Uterus (tissue), 4 donors: ENCODE data around the gene NPAT. TPM values are rescaled to one million over a fixed set of nuclear protein-coding genes. Genes with fewer than 3 reads are reported as not detected.

Experiments
- DNase-seq, 2 donors: peaks; one replicate each; pipeline ENCODE4 v3.0.0-alpha.2; 2019 to 2020
- H3K27ac ChIP-seq, 2 donors: fragments of 200-600 bp; sonication (generic); 1 replicate in 1 of 2; 2 replicates in 1 of 2; pipeline ENCODE4 v1.5.1; 2016 to 2018
- H3K27me3 ChIP-seq, 2 donors: fragments of 200-600 bp; sonication (generic); one replicate each; pipeline ENCODE4 v1.5.1; 2018 to 2019; ENCODE audit warnings: control low read depth in 1 of 2
- H3K36me3 ChIP-seq, 2 donors: fragments of 200-600 bp; sonication (generic); one replicate each; pipeline ENCODE4 v1.5.1; 2019; ENCODE audit warnings: control low read depth in 1 of 2
- H3K4me1 ChIP-seq, 2 donors: fragments of 200-600 bp; sonication (generic); one replicate each; pipeline ENCODE4 v1.5.1; 2018 to 2019; ENCODE audit warnings: control low read depth in 1 of 2
- H3K4me3 ChIP-seq, 2 donors: fragments of 200-600 bp; sonication (generic); 1 replicate in 1 of 2; 2 replicates in 1 of 2; pipeline ENCODE4 v1.5.1; 2018 to 2019; ENCODE audit warnings: mild to moderate bottlenecking in 1 of 2
- H3K9me3 ChIP-seq, 2 donors: fragments of 200-600 bp; sonication (generic); one replicate each; pipeline ENCODE4 v1.5.1; 2019; ENCODE audit warnings: control low read depth in 1 of 2
- CTCF ChIP-seq, 4 experiments: fragments of 200-600 bp in 2 of 4; fragments of 450-650 bp in 2 of 4; sonication (generic) in 2 of 4; IDR thresholded peaks; one replicate each; pipeline ENCODE4 v1.5.1; 2016 to 2019; ENCODE audit warnings: antibody characterized with exemption in 4 of 4, mild to moderate bottlenecking in 2 of 4, moderate library complexity in 1 of 4
- POLR2A ChIP-seq, 2 donors: fragments of 450-650 bp; IDR thresholded peaks; one replicate each; pipeline ENCODE4 v1.6.1; 2016; ENCODE audit warnings: antibody characterized with exemption in 2 of 2, mild to moderate bottlenecking in 1 of 2, moderate library complexity in 1 of 2
- intact Hi-C: fragments of 100-400 bp; cut with DNase I; formaldehyde crosslinking; loops from one replicate; pipeline ENCODE4 v1.15.1; 2023; ENCODE audit warnings: low total_unique reads
- total RNA-seq, 4 donors: library from RNA; depleted of rRNA in 3 of 4; stranded (reverse); fragments of >200 nt in 3 of 4; gene quantifications; one replicate each; pipeline versions ENCODE4 v1.1.0 to v1.2.4, GENCODE V29; 2014 to 2023
- donor health status: DM: yes; HTN: yes; CAD: no.

The NPAT gene
- total RNA-seq, 4 donors from 2014 or later: 14.7 to 28.9 (median 21.3) TPM

GRCh38 chr11:108235192-108235591 lies 12.8 kb upstream of the NPAT start:
- Histone ChIP-seq H3K4me3 (no peak overlapping the region), H3K9me3 (no peaks in the 10 kb centered on the region), H3K27me3 (no peaks in the 10 kb centered on the region), H3K27ac (no peak overlapping the region), H3K4me1 (no peaks in the 10 kb centered on the region), H3K36me3 (peaks cover 0 to 3% of the 10 kb centered on the region in 2 donors)
- no peak for DNase-seq
- TF ChIP-seq CTCF (IDR thresholded peaks at IDR 0.05): no peak
- no peak for TF ChIP-seq POLR2A (IDR thresholded peaks at IDR 0.05)
- intact Hi-C loops: no loop called here

GRCh38 chr11:108233277-108233945 lies 11.0 kb upstream of the NPAT start:
- Histone ChIP-seq H3K27ac (no peak overlapping the region), H3K4me1 (no peaks in the 10 kb centered on the region), H3K36me3 (peaks cover 0 to 1% of the 10 kb centered on the region in 2 donors), H3K4me3 (no peak overlapping the region), H3K9me3 (no peaks in the 10 kb centered on the region), H3K27me3 (no peaks in the 10 kb centered on the region)
- no peak for DNase-seq
- TF ChIP-seq POLR2A (IDR thresholded peaks at IDR 0.05) (no peak), CTCF (IDR thresholded peaks at IDR 0.05) (no peak)
- intact Hi-C loops: no loop called here

- Histone ChIP-seq H3K36me3 (no peaks in the 10 kb centered on the region), H3K4me1 (peaks cover 0 to 7% of the 10 kb centered on the region in 2 donors), H3K27me3 (no peaks in the 10 kb centered on the region), H3K4me3 (no peak overlapping the region), H3K9me3 (no peaks in the 10 kb centered on the region), H3K27ac (no peak overlapping the region)
- DNase-seq: no peak
- intact Hi-C loops: no loop called here
- no peak for TF ChIP-seq CTCF (IDR thresholded peaks at IDR 0.05)
- no peak for TF ChIP-seq POLR2A (IDR thresholded peaks at IDR 0.05)
These were observed 5.8 kb upstream of the NPAT start for GRCh38 chr11:108228251-108228650.

- Histone ChIP-seq H3K4me3 (no peak overlapping the region), H3K36me3 (no peaks in the 10 kb centered on the region), H3K9me3 (no peaks in the 10 kb centered on the region), H3K27ac (no peak overlapping the region), H3K27me3 (no peaks in the 10 kb centered on the region), H3K4me1 (peaks cover 0 to 7% of the 10 kb centered on the region in 2 donors)
- no peak for DNase-seq
- intact Hi-C loops: no loop called here
- no peak for TF ChIP-seq POLR2A (IDR thresholded peaks at IDR 0.05)
- no peak for TF ChIP-seq CTCF (IDR thresholded peaks at IDR 0.05)
These were observed 3.6 kb upstream of the NPAT start for GRCh38 chr11:108226036-108226435.

- no peak for DNase-seq
- no peaks in the 10 kb centered on the region for H3K9me3 ChIP-seq
- H3K4me3 ChIP-seq: no peak overlapping the region
- no peaks in the 10 kb centered on the region for H3K36me3 ChIP-seq
- no peaks in the 10 kb centered on the region for H3K27me3 ChIP-seq
- intact Hi-C loops: no loop called here
- TF ChIP-seq POLR2A (IDR thresholded peaks at IDR 0.05): no peak
- TF ChIP-seq CTCF (IDR thresholded peaks at IDR 0.05): no peak
- H3K27ac ChIP-seq: peak overlapping the region in 1 of 2 donors; percentile 87
- peaks cover 0 to 7% of the 10 kb centered on the region in 2 donors for H3K4me1 ChIP-seq
These were observed 2.7 kb upstream of the NPAT start for GRCh38 chr11:108224911-108225786.
